Astrocyte of the cerebellum (primary cell): Measurements from ENCODE around the gene SLC25A2.

Source experiments
- DNase-seq: peaks from one replicate; pipeline ENCODE4 v3.0.0-alpha.2; 2011; ENCODE audit warnings: low read depth
- H3K4me3 ChIP-seq: 2 replicates; pipeline ENCODE4 v1.5.1; 2011; ENCODE audit warnings: mild to moderate bottlenecking, low read depth, low read length, moderate library complexity
- in situ Hi-C: cut with HindIII; loops from 2 replicates; pipeline ENCODE4 v1.10.0; 2017; ENCODE audit warnings: low sequenced_read_pairs
- TF ChIP-seq, protein P1 (sequence below): IDR thresholded peaks from 2 replicates; pipeline ENCODE4 v1.5.1; 2012; ENCODE audit warnings: low read length, low read depth, moderate library complexity, mild to moderate bottlenecking; ENCODE audit errors: missing control alignments

SLC25A2 gene

DNA sequence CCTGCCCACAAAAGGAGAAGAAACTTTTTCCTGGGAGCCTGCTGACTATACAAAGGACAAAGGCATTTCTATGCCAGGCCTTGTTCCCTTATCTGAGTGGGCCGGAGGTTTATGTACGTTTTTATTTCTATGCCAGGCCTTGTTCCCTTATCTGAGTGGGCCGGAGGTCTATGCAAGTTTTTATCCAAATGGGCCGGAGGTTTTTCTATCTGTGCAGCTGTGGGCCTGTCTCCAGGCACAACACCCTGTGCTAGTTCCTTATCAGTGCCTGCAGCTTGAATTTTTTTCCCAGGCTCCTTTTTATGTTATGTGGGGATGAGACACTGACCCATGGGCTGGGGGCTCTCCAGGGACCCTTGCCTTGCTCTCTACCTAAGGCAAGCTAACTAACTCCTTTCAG lies 5.5 kb downstream of the SLC25A2 start:
- TF ChIP-seq, protein P1, sequence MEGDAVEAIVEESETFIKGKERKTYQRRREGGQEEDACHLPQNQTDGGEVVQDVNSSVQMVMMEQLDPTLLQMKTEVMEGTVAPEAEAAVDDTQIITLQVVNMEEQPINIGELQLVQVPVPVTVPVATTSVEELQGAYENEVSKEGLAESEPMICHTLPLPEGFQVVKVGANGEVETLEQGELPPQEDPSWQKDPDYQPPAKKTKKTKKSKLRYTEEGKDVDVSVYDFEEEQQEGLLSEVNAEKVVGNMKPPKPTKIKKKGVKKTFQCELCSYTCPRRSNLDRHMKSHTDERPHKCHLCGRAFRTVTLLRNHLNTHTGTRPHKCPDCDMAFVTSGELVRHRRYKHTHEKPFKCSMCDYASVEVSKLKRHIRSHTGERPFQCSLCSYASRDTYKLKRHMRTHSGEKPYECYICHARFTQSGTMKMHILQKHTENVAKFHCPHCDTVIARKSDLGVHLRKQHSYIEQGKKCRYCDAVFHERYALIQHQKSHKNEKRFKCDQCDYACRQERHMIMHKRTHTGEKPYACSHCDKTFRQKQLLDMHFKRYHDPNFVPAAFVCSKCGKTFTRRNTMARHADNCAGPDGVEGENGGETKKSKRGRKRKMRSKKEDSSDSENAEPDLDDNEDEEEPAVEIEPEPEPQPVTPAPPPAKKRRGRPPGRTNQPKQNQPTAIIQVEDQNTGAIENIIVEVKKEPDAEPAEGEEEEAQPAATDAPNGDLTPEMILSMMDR: no peak
- H3K4me3 ChIP-seq: no peak overlapping the region
- no peak for DNase-seq
- in situ Hi-C loops: no loop called here

- no peak for DNase-seq
- in situ Hi-C loops: no loop called here
- TF ChIP-seq, protein P1: no peak
- H3K4me3 ChIP-seq: no peak overlapping the region
Observed at GRCh38 chr5:141272906-141273305, 30.9 kb downstream of the SLC25A2 start.

DNA sequence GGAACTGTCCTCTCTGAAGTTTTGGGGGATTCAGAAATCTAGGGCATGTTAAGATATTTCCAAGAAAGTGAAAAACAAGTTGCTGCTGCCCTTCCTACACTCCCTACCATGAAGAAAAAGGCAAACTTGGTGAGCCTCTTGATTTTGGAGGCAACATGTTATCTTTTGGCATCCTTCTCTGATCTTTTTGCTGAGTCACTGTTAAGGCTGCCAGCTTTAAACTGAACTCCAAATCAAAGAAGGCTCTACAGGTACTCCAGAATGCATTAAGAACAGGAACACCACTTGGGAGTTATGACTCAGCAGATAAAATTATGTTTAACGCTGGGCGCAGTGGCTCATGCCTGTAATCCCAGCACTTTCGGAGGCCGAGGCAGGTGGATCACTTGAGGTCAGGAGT lies 34.7 kb downstream of the SLC25A2 start:
- TF ChIP-seq, protein P1: no peak
- no peak for DNase-seq
- in situ Hi-C loops: no loop called here
- no peak overlapping the region for H3K4me3 ChIP-seq

GRCh38 chr5:141261238-141261546 lies 42.7 kb downstream of the SLC25A2 start:
- TF ChIP-seq, protein P1: no peak
- H3K4me3 ChIP-seq: no peak overlapping the region
- in situ Hi-C loops: no loop called here
- DNase-seq: no peak

DNA sequence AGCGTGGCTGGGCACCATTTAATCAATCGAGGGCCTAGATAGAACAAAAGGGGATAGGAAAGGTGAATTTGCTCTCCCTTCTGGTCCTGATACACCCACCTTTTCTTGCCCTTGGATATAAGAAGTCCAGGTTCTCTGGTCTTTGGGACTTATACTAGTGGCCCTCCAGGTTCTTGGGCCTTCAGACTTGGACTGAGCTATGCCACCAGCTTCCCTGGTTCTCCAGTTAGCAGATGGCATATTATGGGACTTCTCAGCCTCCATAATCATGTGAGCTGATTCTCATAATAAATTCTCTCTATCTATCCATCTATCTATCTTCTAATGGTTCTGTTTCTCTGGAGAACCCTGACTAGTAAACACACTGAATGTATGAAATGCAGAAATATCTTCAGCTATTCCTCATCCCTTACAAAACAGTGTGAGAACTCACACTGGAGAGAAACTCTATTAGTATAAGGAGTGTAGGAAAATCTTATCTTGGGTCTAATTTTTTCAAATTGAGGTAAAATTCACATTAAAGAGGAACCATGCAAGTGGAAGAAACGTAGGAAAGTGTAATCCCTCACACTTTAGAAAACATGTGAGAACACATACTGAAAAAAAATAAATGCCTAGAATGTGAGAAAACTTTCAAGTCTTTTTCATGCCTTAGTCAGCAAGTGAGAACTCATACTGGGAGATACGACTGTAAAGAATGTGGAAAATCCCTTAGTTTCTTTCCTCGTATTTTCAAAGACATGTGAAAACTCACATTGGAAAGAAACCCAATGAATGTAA lies 43.2 kb downstream of the SLC25A2 start:
- in situ Hi-C loops: no loop called here
- H3K4me3 ChIP-seq: no peak overlapping the region
- DNase-seq: no peak

GRCh38 chr5:141258948-141259347 lies 44.9 kb downstream of the SLC25A2 start:
- in situ Hi-C loops: no loop called here
- H3K4me3 ChIP-seq: no peak overlapping the region
- TF ChIP-seq, protein P1: no peak
- DNase-seq: no peak

More for the DNA sequence above, 43.2 kb downstream of the SLC25A2 start:
- TF ChIP-seq, protein P1: no peak

DNA sequence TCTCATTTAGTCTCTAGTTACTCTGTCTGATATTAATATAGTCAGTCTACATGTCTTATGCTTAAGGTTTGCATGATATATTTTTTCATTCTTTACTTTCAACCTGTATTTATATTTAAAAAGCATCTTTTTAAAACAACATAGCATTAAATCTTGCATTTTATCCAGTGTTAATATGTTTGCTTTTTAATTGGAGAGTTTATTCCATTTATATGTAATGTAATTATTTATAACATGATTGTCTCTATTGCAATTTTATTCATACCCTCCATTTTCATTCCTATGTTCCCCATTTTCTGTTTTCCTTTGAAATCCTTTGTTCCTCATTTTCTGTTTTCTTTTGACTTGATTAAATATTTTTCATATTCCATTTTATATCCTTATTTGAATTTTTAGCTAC lies 45.4 kb downstream of the SLC25A2 start:
- no peak overlapping the region for H3K4me3 ChIP-seq
- TF ChIP-seq, protein P1: no peak
- in situ Hi-C loops: no loop called here
- DNase-seq: no peak
